Erythroblast (primary cell): ENCODE data around the gene MAST4.

Source experiments
- GATA1 ChIP-seq: IDR thresholded peaks from 2 replicates; pipeline ENCODE4 v1.6.1; 2011; ENCODE audit warnings: low read depth, mild to moderate bottlenecking, control low read depth, low read length, moderate library complexity
- POLR2A ChIP-seq: IDR thresholded peaks from 2 replicates; pipeline ENCODE4 v1.6.1; 2011; ENCODE audit warnings: mild to moderate bottlenecking, low read length

DNA sequence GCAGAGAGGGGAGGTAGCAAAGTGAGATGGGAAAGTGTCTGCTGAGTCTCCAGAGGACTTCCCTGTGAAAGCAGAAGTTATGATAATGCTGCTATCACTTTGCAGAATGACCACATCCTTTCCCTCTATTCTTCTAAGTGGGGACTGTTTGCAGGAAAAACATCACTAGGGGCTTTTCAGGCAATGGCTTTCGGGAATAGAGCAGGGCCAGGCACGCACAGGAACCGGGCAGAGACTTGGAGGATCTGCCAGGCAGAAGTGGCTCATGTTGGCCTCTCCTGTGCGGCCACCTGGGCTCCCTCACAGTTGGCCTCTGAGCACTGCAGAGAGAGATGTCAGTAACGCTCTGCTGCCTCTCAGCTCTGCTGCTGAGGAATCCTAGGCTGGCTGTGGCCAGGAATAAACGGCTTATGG is 214.7 kb downstream of the MAST4 start:
- TF ChIP-seq POLR2A (no peak), GATA1 (no peak)
